Epithelial cell of prostate (primary cell): Measurements from ENCODE around the gene CRYGD.

Source experiments
- DNase-seq: peaks from one replicate; pipeline ENCODE4 v3.0.0-alpha.2; 2011; ENCODE audit warnings: low read depth, low spot score
- H3K27ac ChIP-seq: fragments of 450-650 bp; 2 replicates; pipeline ENCODE4 v1.5.1; 2017; ENCODE audit warnings: mild to moderate bottlenecking

CRYGD gene

GRCh38 chr2:208093128-208093527, 31.2 kb downstream of the CRYGD start:
- no peak overlapping the region for H3K27ac ChIP-seq
- DNase-seq = no peak

- DNase-seq = no peak
Measured at GRCh38 chr2:208092093-208092832, 32.1 kb downstream of the CRYGD start.

GRCh38 chr2:208090420-208090819, 33.9 kb downstream of the CRYGD start:
- H3K27ac ChIP-seq = no peak overlapping the region
- no peak for DNase-seq

More at GRCh38 chr2:208092093-208092832, 32.1 kb downstream of the CRYGD start:
- no peak overlapping the region for H3K27ac ChIP-seq

GRCh38 chr2:208086029-208086428, 38.3 kb downstream of the CRYGD start:
- H3K27ac ChIP-seq = no peak overlapping the region
- DNase-seq = no peak

- DNase-seq = no peak
- H3K27ac ChIP-seq = no peak overlapping the region
Measured at GRCh38 chr2:208083807-208084206, 40.5 kb downstream of the CRYGD start.

- no peak overlapping the region for H3K27ac ChIP-seq
- DNase-seq = no peak
Measured at GRCh38 chr2:208077276-208077675, 47.0 kb downstream of the CRYGD start.

GRCh38 chr2:208074610-208075356, 49.5 kb downstream of the CRYGD start:
- no peak for DNase-seq
- no peak overlapping the region for H3K27ac ChIP-seq

GRCh38 chr2:208072250-208072892, 52.0 kb downstream of the CRYGD start:
- DNase-seq = no peak
- no peak overlapping the region for H3K27ac ChIP-seq
